ENCODE results near the gene TFAP2A. TPM values are rescaled to one million over a fixed set of nuclear protein-coding genes. Genes with fewer than 3 reads are reported as not detected.

TFAP2A gene
- total and polyA plus RNA-seq, 2 donors (not counting 1 experiment from before 2014, with no cell fraction given): 0.03 TPM; not detected in 1

DNA sequence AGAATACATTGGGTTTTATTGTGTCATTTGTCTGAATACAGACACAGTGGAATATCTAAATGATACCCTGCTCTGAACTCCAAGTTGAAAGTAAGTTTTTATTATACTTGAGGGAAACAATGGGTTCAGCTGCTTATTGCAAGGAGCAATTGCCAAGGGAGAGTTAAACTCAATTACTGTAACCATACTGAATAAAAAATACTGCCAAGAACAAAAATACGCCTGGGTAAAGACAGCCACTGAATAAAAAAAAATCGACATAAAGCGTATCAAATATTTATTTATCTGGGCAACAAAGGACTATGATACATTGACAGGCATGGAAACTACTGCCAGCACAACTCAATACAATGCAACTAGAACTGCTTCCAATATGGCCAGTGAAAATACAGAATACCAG lies 18.1 kb downstream of the TFAP2A start:
- H3K4me3 ChIP-seq (replicated peaks in 1 of 4; ENCODE audit: control extremely low read depth in 1 of 4, insufficient read depth in 1 of 4, low read depth in 3 of 4, low read length in 4 of 4): no peak overlapping the region
- H3K4me1 ChIP-seq (ENCODE audit: control insufficient read depth, extremely low read depth, insufficient read depth, low read length): no peaks in the 10 kb centered on the region
- H3K9me3 ChIP-seq (ENCODE audit: control insufficient read depth, insufficient read depth, low read depth, low read length): no peaks in the 10 kb centered on the region
- no peaks in the 10 kb centered on the region for H3K36me3 ChIP-seq (ENCODE audit: control insufficient read depth, insufficient read depth, low read length)
- no peak overlapping the region for H3K9ac ChIP-seq (ENCODE audit: insufficient read depth, low read length)
- H3K79me2 ChIP-seq (ENCODE audit: control insufficient read depth, insufficient read depth, low read length): no peaks in the 10 kb centered on the region
- no peaks in the 10 kb centered on the region for H4K20me1 ChIP-seq (ENCODE audit: control insufficient read depth, extremely low read depth, insufficient read depth, low read length)
- H2AFZ ChIP-seq (ENCODE audit: low read length): no peak overlapping the region
- TF ChIP-seq, protein P1, sequence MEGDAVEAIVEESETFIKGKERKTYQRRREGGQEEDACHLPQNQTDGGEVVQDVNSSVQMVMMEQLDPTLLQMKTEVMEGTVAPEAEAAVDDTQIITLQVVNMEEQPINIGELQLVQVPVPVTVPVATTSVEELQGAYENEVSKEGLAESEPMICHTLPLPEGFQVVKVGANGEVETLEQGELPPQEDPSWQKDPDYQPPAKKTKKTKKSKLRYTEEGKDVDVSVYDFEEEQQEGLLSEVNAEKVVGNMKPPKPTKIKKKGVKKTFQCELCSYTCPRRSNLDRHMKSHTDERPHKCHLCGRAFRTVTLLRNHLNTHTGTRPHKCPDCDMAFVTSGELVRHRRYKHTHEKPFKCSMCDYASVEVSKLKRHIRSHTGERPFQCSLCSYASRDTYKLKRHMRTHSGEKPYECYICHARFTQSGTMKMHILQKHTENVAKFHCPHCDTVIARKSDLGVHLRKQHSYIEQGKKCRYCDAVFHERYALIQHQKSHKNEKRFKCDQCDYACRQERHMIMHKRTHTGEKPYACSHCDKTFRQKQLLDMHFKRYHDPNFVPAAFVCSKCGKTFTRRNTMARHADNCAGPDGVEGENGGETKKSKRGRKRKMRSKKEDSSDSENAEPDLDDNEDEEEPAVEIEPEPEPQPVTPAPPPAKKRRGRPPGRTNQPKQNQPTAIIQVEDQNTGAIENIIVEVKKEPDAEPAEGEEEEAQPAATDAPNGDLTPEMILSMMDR (conservative IDR thresholded peaks at IDR 0.05 in 1 of 2, IDR thresholded peaks at IDR 0.05 in 1 of 2; ENCODE audit: low read depth in 1 of 2, low read length in 2 of 2): no peak
- TF ChIP-seq EZH2 (IDR thresholded peaks at IDR 0.05; ENCODE audit: low read length, missing control alignments): no peak
- no peak overlapping the region for H3K4me2 ChIP-seq (ENCODE audit: extremely low read depth, insufficient read depth, low read length)
- H3K27ac ChIP-seq (ENCODE audit: insufficient read depth, low read length): no peak overlapping the region
- peaks cover 10% of the 10 kb centered on the region for H3K27me3 ChIP-seq (ENCODE audit: control insufficient read depth, insufficient read depth, low read length)
- no peak for DNase-seq (ENCODE audit: low read depth in 2 of 2)

DNA sequence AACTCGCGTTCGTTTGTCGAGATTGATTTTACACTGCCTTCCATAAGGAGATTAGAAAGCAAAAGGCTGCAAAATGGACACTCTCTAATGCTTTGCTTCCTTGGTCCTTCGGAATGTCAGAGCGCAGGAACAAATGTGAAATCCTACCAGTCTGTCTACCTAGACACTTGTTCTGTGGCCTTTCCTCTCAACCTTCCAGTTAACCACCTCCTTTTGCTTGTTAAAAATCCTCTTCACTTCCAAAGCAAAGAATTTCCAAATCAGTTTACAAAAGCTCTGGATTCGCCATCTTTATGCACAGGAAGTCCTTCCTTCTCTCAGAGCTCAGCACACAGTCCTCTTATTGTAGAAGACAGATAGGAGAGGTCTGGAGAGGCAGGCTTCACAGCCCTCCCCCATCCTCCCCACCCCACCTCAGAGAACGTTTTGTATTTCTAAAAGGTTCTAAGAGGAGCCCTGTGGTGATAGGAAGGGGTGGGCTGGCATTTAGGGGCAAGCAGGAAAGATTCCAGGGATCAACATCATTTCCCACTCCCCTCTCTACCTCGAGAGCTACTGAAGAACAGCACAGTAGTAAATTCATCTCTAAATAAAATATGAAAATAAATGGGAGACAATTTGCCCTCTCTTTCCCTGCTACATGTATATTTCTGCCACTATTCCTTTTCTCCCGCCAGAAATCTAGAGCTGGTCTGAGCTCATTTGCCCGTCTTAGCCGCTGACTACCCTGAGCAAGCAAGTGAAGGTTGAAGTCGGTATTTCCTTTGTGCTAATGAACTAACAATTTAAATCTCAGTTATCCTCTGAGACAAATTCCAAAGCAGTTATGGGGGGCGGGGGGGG lies 18.9 kb downstream of the TFAP2A start:
- H3K4me1 ChIP-seq (ENCODE audit: control insufficient read depth, extremely low read depth, insufficient read depth, low read length): no peaks in the 10 kb centered on the region
- no peak overlapping the region for H3K4me3 ChIP-seq (replicated peaks in 1 of 4; ENCODE audit: control extremely low read depth in 1 of 4, insufficient read depth in 1 of 4, low read depth in 3 of 4, low read length in 4 of 4)
- TF ChIP-seq, protein P1 (conservative IDR thresholded peaks at IDR 0.05 in 1 of 2, IDR thresholded peaks at IDR 0.05 in 1 of 2; ENCODE audit: low read depth in 1 of 2, low read length in 2 of 2): no peak
- no peak for TF ChIP-seq EZH2 (IDR thresholded peaks at IDR 0.05; ENCODE audit: low read length, missing control alignments)
- DNase-seq (ENCODE audit: low read depth in 2 of 2): no peak
- H2AFZ ChIP-seq (ENCODE audit: low read length): no peak overlapping the region
- H3K9me3 ChIP-seq (ENCODE audit: control insufficient read depth, insufficient read depth, low read depth, low read length): no peaks in the 10 kb centered on the region
- no peaks in the 10 kb centered on the region for H4K20me1 ChIP-seq (ENCODE audit: control insufficient read depth, extremely low read depth, insufficient read depth, low read length)
- H3K27ac ChIP-seq (ENCODE audit: insufficient read depth, low read length): no peak overlapping the region
- peaks cover 18% of the 10 kb centered on the region for H3K27me3 ChIP-seq (ENCODE audit: control insufficient read depth, insufficient read depth, low read length)
- H3K36me3 ChIP-seq (ENCODE audit: control insufficient read depth, insufficient read depth, low read length): no peaks in the 10 kb centered on the region
- no peaks in the 10 kb centered on the region for H3K79me2 ChIP-seq (ENCODE audit: control insufficient read depth, insufficient read depth, low read length)
- H3K4me2 ChIP-seq (ENCODE audit: extremely low read depth, insufficient read depth, low read length): no peak overlapping the region
- H3K9ac ChIP-seq (ENCODE audit: insufficient read depth, low read length): no peak overlapping the region

DNA sequence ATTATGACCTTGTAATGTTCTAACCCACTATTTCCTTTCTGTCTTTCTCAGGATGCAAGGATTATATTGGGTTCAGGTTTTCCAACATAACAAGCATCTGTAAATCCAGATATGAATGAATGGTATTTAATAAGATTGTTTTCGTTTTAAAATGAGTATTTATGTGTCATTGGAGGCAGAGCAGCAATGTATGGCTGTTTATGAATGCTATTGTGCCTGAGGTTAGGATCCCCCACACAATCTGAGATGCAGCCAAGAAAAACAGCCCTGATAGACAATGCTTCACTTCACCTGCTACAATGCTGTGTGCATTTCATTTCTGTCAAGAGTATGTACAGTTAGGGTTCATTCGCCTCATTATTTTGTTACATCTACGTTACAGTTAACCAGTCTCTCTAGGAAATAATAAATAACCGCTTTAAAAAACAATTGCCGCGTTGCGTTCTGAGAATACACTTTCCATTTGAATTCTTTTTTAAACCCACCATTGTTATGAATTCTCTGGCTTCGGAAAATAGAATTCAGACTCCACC lies 19.6 kb downstream of the TFAP2A start:
- Histone ChIP-seq H3K4me3 (replicated peaks in 1 of 4; ENCODE audit: control extremely low read depth in 1 of 4, insufficient read depth in 1 of 4, low read depth in 3 of 4, low read length in 4 of 4) (no peak overlapping the region), H3K9me3 (ENCODE audit: control insufficient read depth, insufficient read depth, low read depth, low read length) (no peaks in the 10 kb centered on the region), H3K9ac (ENCODE audit: insufficient read depth, low read length) (no peak overlapping the region), H2AFZ (ENCODE audit: low read length) (no peak overlapping the region), H3K27ac (ENCODE audit: insufficient read depth, low read length) (no peak overlapping the region), H3K79me2 (ENCODE audit: control insufficient read depth, insufficient read depth, low read length) (no peaks in the 10 kb centered on the region), H3K36me3 (ENCODE audit: control insufficient read depth, insufficient read depth, low read length) (no peaks in the 10 kb centered on the region), H3K4me2 (ENCODE audit: extremely low read depth, insufficient read depth, low read length) (no peak overlapping the region), H4K20me1 (ENCODE audit: control insufficient read depth, extremely low read depth, insufficient read depth, low read length) (no peaks in the 10 kb centered on the region), H3K27me3 (ENCODE audit: control insufficient read depth, insufficient read depth, low read length) (peaks cover 25% of the 10 kb centered on the region), H3K4me1 (ENCODE audit: control insufficient read depth, extremely low read depth, insufficient read depth, low read length) (no peaks in the 10 kb centered on the region)
- no peak for DNase-seq (ENCODE audit: low read depth in 2 of 2)
- TF ChIP-seq EZH2 (IDR thresholded peaks at IDR 0.05; ENCODE audit: low read length, missing control alignments): no peak
- TF ChIP-seq, protein P1 (conservative IDR thresholded peaks at IDR 0.05 in 1 of 2, IDR thresholded peaks at IDR 0.05 in 1 of 2; ENCODE audit: low read depth in 1 of 2, low read length in 2 of 2): no peak

Data from fibroblast of lung (primary cell).